HG02840 (cell line): ENCODE results near the gene PAQR4.

Source experiments
- ATAC-seq: cut with Tn5 transposase; IDR thresholded peaks from one replicate; pipeline ENCODE4 v1.9.1; 2021; ENCODE audit warnings: mild to moderate bottlenecking, moderate library complexity, moderate number of reproducible peaks; ENCODE audit not compliant: unreplicated experiment, low FRiP score

The PAQR4 gene

DNA sequence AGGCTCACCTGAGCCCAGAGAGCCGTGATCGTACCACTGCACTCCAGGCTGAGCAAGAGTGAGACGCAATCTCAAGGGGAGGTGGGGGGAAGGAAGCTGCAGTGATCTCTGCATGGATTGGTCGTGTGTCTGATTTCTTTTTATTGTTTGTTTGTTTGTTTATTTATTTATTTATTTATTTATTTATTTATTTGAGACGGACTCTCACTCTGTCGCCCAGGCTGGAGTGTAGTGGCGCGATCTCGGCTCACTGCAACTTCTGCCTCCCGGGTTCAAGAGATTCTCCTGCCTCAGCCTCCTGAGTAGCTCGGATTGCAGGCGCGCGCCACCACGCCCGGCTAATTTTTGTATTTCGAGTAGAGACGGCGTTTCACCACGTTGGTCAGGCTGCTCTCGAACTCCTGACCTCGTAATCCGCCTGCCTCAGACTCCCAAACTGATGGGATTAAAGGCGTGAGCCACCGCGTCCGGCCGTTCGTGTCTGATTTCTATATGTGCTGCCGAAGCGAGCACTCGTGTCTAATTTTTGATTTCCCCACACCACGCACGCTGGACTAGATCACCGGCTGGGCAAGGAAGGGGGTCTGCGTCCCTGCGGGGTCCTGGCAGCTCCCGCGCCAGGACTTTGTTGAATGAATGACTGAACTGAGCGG is 50.6 kb downstream of the PAQR4 start:
- no peak for ATAC-seq

DNA sequence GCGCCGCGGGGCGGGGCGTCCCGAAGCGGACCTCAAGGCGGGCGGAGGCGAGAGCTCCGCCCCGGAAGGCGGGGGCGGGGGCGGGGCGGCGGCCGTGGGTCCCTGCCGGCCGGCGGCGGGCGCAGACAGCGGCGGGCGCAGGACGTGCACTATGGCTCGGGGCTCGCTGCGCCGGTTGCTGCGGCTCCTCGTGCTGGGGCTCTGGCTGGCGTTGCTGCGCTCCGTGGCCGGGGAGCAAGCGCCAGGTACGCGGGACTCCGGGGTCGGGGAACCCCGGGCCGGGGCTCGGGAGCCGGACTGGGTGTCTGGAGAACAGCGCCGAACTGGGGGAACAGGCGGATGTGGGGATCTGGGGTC is 51.1 kb downstream of the PAQR4 start, which contains the start of gene TNFRSF12A:
Gene TNFRSF12A, plus strand, starts transcription at position 122 of the 357 bp plus-strand sequence. Its CDS starts 30 bp downstream, at position 152.
- ATAC-seq = no peak

DNA sequence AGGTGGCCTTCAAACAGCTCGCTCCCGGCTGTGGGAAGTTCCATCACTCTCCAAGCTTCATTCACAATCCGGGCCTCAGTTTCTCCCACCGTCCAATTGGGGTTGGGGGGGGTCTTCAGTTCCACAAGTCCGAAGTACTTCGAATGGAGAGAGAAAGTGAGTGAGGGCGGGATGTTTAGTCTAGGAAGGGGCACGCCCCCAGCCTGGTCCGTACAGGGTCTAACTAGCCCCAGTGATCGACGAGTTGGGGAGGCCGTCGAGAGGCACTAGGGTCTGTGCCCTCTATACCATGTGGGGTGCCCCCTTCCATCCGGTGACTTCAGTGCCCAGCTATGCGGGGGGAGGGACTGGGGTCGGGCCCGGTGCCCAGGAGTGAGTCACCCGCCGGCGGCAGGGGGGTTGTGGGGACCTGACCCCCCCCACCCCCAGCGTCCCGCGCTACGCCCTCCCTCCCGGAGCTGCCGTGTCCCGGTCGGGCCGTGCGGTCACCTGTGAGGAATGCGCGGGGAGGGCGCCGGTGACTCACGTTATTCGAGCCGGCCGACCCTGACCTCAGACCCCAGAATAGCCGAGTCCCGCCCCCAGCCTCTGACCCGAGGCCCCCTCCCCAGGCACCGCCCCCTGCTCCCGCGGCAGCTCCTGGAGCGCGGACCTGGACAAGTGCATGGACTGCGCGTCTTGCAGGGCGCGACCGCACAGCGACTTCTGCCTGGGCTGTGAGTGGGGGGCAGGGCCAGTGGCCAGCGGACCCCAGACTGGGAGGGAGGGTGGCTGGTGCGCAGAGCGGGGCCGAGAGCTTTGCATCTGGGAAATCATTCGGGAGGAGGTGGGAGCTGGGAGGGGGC is 51.7 kb downstream of the PAQR4 start:
- ATAC-seq = no peak

DNA sequence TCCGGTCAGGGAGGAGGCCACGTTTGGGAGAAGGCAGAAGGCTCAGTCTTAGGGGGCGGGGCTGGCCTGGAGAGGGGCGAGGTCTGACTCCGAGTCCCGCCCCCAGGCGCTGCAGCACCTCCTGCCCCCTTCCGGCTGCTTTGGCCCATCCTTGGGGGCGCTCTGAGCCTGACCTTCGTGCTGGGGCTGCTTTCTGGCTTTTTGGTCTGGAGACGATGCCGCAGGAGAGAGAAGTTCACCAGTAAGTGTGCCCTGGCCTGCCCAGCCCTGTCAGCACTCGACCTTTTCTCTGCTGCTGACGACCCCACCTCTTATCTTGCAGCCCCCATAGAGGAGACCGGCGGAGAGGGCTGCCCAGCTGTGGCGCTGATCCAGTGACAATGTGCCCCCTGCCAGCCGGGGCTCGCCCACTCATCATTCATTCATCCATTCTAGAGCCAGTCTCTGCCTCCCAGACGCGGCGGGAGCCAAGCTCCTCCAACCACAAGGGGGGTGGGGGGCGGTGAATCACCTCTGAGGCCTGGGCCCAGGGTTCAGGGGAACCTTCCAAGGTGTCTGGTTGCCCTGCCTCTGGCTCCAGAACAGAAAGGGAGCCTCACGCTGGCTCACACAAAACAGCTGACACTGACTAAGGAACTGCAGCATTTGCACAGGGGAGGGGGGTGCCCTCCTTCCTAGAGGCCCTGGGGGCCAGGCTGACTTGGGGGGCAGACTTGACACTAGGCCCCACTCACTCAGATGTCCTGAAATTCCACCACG is 52.5 kb downstream of the PAQR4 start:
- ATAC-seq = no peak

DNA sequence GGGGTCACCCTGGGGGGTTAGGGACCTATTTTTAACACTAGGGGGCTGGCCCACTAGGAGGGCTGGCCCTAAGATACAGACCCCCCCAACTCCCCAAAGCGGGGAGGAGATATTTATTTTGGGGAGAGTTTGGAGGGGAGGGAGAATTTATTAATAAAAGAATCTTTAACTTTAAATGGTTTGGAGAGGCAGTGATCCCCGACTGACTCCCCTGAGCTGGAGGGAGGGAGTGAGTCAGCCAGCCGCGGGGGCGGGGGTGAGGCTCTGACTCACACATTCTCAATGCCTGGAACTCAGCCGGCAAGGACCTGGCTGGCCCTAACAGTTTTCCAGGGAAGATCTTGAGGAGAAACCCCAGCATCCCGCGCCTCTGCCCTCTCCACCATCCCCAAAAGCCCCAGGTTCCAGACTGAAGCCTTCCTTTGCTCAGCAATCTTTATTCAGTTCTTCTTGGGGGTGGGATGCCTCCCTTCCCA is 53.1 kb downstream of the PAQR4 start:
- no peak for ATAC-seq

DNA sequence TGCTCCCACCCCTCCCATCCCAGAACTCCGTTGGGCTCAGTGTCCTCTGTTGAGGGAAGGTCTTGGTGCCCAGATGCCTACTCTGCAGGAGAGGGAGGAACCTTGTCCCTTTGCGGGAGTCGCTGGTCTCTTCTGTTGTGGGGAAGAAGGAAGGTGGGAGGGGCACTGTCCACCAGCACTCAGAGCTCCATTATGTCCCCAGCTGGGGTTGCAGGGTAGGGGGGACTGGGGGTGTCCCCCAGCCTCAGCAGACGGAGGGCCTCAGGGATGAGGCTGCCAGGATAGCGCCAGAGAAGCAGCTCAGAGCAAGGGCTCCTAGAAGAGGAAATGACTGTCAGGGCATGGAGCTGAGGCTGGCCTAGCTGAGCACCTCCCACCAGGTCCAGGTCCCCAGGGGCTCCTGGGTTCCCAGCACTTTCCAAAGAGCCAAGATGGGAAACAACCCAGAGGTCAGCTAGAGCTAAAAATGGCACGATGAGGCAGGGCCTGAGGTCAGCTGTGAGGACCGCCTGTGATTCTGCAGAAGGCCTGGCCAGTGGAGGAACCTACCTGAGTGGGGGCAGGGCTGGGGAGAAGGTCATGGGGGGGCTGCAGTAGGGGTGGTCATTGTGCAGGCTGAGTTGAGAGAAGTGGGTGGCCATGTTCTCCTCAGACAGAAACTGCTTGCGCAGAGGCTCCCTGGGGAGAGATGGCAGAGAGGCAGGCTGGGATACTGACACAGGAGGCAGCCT is 53.7 kb downstream of the PAQR4 start:
- no peak for ATAC-seq
